GM12873 (cell line): Measurements from ENCODE around the gene RBM34.

ENCODE experiments used
- CTCF ChIP-seq: IDR thresholded peaks from 2 replicates; pipeline ENCODE4 v1.5.1; 2012; ENCODE audit warnings: low read depth, mild to moderate bottlenecking, moderate library complexity, low read length, control low read depth; ENCODE audit not compliant: insufficient read depth; ENCODE audit errors: missing control alignments

Gene RBM34

GRCh38 chr1:235108876-235109275, 52.2 kb downstream of the RBM34 start:
- TF ChIP-seq CTCF, result no peak

DNA sequence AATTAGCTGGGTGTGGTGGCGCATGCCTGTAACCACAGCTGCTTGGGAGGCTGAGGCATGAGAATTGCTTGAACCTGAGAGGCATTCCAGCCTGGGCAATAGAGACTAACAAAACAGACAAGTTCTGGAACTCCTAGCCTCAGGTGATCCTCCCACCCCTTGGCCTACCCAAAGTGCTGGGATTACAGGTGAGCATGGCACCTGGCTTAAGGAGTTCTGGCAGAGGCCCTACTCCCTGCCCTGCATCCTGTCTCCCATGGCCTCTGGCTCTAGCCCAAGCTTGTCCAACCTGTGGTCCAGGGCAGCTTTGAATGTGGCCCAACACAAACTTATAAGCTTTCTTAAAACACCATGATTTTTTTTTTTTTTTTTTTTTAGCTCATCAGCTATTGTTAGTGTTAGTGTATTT, 52.9 kb downstream of the RBM34 start:
- TF ChIP-seq CTCF, result no peak

DNA sequence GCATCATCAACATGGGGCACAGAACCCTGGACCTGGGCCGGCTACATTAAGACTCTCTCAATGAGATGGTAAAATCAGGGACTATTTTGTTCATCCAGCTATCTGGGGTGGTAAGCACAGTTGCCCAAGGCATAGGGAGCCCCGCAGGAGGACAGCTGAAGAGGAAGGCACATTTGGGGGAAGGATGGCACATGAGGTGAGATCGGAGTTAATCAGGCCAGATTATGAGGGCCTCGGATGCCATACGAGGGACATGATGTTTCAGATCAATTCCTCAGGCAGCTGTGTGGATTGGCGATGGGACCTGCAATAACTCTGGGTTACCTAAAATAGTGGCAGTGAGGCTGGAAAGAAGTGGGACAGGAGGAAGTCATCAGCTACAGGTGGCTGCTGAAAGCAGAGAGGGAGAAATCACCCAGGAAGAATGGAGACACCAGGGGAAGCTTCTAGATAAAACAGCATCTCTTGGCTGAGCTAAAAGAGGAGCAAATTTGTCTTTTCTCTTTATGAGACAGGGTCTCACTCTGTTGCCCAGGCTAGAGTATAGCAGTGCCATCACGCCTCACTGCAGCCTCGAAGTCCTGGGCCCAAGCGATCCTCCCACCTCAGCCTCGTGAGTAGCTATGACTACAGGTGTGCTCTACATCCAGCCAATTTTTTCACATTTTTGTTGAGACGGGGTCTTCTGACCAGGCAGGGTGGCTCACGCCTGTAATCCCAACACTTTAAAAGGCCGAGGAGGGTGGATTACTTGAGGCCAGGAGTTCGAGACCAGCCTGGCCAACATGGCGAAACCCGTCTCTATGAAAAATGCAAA, 53.5 kb downstream of the RBM34 start:
- TF ChIP-seq CTCF, result no peak

DNA sequence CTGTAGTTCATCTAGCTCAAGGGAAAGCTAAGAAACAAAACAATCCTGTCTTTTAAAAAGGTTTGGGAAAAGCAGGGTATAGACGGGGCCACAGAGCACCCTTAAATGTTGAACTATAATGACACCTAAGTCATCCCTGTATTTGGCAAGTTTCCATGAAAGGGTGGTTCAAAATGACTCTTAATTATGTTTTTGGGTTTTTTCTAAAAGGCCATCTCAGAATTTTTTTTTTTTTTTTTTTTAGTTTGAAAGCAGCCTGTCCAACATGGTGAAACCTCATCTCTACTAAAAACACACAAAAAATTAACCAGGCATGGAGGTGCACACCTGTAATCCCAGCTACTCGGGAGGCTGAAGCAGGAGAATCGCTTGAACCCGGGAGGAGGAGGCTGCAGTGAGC, 54.6 kb downstream of the RBM34 start:
- TF ChIP-seq CTCF, result no peak

DNA sequence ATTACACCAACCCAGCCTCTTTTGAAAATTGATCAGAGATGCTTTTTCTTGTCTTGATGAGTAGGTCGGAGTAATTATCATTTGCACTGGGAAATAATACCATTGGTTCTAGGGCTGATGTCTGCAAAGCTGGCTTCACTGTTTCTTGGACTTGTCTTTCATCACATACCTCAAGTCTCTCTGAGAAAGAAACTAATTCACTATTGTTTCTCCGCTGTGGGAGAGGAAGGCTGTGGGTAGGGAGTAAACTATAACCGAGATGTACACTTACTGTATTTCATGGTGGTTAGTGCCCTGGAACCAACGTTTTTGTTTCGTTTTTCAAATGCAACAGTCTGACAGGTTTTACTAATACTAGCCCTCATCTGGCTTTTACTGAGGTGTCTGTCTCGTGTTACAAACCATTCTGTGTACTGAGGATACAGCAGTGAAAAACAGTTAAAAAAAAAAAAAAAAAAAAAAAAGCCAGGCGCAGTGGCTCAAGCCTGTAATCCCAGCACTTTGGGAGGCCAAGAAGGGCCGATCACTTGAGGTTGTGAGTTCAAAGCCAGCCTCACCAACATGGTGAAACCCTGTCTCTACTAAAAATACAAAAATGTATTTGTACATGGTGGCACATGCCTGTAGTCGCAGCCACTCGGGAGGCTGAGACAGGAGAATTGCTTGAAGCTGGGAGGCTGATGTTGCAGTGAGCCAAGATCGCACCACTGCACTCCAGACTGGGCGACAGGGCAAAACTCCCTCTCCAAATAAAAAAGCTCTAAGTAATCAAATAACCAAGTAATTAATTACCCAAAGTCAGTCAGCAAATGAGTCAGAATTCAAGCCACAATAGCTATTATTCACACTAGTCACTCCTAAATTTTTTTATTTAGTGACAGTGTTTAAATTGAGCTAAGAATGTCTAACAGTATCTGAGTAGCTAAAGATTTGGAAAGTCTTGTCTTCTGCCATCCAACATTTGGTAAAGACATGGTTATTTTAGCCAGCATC, 55.7 kb downstream of the RBM34 start:
- no peak for TF ChIP-seq CTCF

GRCh38 chr1:235102993-235103411, 58.0 kb downstream of the RBM34 start:
- TF ChIP-seq CTCF, result no peak

DNA sequence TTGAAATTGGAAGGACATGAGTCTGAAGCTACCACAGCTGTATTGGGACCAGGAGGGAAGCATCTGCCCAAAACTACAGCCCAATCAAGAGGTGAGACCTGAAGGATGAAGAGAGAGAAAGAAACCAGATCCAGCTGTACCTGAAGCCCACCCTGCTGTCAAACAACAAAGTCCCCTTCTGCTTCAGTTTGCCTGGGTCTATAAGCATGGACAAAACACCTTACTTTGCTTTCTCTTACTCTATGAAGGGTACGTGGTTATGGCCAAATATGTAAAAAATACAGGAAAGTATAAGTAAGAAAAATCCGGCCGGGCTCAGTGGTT, 58.8 kb downstream of the RBM34 start:
- no peak for TF ChIP-seq CTCF
